Measurements from ENCODE around the gene UBTD1.
"Not testable (repeated sequence)": the region's sequence is repeated elsewhere in the genome, so short reads cannot be mapped to it uniquely, and the experiment has no call there.

The UBTD1 gene

DNA sequence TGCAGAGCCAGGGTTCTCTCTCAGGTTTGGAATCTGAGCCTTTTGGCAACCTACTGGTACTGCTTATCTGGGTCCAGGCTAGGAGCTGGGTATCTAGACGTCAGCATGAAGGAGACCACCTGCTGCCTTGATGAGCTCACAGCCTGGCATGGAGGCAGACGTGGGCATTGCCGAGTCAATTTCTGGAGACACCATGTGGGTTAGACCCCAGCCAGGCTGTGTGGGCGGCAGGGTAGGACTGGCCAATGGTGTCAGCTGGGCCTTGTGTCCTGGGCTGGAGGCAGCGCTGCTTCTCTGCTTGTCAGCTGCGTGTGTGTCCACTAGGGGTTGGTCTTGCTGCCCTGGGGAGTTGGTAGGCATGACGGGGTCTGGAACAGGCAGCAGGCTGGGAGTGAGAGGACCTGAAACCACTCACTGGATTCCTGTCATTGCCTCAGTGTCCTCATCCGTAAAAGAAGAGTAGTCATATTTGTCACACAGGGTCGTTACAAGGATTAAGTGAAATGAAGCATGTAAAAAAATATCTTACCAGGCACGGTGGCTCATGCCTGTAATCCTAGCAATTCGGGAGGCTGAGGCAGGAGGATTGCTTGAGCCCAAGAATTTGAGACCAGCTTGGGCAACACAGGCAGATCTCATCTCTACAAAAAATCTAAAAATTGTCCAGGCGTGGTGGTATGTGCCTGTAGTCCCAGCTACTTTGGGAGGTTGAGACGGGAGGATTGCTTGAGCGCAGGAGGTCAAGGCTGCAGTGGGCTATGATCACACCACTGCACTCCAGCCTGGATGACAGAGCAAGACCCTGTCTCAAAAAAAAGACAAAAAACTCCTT lies 42.2 kb downstream of the UBTD1 start:
- DNase-seq = no peak

GRCh38 chr10:97542169-97543024 lies 43.7 kb downstream of the UBTD1 start:
- DNase-seq = peak; percentile 40

DNA sequence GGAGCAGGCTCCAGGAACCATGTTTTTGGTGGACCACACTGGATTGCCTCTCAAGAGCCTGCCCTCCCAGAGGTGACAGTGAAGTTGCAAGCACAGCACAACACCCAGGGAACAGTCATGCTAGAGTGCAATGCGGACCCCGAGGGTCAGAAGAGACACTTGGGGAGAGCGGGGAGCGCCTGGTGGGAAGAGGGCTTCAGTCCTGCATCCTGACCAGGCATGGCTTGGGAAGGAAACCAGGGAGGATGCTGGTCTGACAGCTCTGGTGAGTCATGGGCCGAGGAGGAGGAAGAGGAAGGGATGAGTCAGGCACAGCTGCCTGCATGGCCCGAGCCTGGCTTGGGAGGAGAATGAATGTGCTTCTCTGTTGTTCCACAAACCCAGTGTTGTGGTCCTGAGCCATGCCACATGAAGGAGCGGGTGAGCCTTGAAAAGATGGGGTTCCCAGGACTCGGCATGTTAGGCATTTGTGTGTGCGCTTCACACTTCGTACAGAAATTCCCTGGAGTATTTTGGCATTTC lies 44.4 kb downstream of the UBTD1 start:
- DNase-seq = peak; percentile 51

- DNase-seq = no peak
Measured at GRCh38 chr10:97546456-97547270, 47.9 kb downstream of the UBTD1 start.

- no peak for DNase-seq
Measured at GRCh38 chr10:97547271-97547600, 48.5 kb downstream of the UBTD1 start.

DNA sequence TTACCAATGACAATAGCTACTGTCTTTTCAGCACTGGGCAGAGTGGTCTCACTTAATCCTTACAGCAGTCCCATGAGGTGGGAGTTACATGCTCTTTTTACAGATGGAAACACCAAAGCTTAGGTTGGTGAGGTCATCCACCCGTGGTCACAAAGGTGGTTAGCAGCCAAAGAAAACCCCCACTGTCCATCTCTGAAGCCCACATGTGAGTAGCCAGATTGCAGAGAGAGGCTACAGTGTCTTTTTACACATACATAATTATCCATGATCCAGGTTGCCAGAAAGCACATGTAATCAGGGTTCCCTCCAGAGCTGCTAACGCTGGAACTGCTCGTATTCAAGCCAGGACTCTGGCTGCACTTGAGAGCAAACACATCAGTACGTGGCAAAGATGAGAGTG lies 49.2 kb downstream of the UBTD1 start:
- DNase-seq = no peak

DNA sequence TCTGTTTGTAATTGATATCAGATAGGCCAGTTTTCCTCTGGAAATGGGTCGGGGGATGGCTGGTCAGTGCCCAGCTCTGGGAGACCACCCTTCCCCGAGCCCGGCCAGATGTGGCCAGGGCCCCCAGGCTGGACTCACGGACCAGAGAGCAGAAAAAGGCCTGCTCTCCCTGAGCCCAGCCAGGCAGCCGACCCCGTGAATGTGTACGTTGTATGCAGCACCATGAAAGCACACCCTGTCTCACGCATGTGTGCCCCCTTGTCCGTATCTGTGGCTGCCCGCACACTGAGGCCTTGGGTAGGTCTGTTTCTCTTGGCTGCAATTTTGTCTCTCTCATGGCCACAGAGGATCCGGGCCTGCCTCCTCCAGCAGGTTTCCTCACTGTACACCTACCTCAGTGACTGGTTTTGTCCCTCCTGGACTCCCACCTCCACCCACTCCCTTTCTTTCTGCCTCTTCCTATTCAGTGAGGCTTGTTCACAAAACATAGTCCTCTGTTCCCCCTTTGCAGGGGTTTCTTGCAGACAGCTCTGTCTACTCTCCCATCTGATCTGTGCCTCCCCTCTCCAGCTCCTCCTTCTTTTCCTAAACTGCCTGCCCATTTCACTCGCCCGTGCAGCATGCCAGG lies 50.2 kb downstream of the UBTD1 start:
- no peak for DNase-seq

DNA sequence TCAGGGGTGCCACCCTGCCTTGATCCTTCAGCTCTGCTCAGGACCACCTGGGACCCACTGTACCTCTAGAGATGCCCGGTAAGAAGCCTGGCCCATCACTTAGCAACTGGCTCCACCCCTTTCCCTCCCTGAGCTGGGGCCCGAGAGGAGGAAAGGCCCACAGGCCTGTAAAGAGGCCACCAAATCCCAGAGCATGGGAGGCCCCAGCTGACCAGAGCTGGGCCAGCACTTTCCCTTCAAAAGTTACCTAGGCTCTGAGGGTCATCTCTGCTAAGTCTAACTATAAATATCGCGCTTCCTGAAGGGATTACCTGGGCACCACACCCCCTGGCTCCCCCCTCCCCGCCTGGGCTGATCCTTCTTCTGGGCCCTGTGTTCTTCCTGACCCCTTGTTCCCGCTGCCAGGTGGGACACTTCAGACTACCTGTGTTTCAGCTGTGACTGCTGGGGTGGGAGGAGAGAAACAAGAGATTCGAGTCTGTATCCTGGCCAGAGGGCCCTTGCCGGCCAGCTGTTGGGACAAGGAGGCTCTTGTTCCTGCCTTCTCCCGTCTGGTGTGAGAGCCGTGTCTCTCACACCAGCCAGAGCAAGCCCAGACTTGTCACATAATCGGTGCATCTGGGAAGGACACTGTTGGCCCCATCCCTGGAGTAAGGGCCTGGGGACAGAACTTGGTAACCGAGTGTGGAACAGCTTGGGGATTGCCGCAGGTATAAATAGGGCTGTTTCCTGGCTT lies 51.0 kb downstream of the UBTD1 start:
- no peak for DNase-seq

DNA sequence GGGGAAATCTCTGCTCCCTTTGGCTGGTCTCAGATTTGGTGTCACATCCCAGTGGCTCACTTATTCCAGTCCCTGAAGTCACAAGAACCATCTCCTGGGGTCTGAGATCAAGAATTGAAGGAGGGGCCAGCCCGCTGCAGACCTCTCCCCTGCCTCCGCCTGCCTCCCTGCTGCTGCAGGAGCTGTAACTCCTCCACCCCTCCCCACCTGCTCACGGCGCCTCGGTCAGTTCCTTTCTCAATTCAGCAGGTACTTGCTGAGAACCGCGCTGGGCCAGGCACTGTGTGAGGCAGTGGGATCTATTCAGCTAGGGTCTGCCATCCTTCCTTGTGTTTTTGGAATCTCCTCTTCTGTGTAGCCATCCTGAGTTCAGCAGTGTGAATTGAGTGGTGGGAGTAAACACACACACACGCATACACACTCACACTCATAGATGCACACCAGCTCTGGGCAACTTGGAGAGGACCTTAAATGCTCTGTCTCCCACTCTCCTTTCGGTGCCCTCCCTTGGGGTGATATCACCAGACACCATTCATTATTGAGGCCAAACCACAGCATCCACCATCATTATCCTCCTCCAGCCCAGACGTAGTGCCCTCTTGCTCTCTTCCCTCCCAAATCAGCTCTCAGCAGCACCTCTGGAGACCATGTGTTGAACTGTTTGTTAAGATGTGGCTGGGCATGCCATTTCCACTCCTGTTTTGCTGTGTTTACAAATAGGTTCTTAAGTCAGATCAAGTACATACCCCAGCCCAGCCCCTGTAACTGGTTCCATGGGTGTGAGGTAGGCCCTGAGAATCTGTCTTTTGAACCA lies 51.8 kb downstream of the UBTD1 start:
- no peak for DNase-seq

DNA sequence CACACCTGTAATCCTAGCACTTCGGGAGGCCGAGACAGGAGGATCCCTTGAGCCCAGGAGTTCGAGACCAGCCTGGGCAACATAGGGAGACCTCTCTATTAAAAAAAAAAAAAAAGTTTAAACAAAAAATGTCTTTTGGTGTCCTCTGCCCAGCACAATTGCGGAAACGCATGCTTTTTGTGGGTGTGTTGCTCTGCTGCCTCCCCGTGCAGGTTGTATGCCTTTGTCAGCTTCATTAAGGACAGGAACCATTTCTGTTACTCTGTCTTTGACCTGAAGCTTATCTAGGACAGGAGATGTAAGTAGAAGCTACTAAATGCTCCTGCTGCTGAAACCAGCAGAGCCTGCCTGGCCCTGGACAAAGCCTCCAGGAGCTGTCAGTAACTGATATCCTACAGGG lies 52.5 kb downstream of the UBTD1 start:
- no peak for DNase-seq

DNA sequence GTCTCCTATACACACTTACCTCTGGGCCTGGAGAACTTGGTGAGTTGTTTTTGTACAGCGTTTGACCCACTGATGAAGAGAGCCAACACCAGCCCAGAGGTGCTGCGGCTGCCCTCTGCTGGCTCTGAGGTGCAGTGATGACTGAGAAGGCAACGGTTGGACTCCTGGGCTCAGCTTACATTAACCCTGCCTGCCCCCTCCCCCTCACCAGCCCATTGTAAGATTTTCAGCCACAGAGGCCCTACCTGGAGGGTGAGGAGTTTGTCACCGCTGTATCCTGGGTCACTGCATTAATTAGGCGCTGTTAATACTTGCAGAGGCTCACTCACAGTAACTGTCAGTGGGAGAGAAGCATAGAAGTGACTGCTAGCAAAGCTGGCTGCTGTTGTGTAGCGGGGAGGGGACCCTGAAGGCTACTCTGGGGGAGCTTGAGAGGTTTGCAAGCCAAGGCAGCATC lies 54.9 kb downstream of the UBTD1 start:
- DNase-seq = peak; percentile 68

GRCh38 chr10:97554336-97554735 lies 55.6 kb downstream of the UBTD1 start:
- not testable (repeated sequence) for DNase-seq

GRCh38 chr10:97555541-97555940 lies 56.8 kb downstream of the UBTD1 start:
- DNase-seq = not testable (repeated sequence)

DNA sequence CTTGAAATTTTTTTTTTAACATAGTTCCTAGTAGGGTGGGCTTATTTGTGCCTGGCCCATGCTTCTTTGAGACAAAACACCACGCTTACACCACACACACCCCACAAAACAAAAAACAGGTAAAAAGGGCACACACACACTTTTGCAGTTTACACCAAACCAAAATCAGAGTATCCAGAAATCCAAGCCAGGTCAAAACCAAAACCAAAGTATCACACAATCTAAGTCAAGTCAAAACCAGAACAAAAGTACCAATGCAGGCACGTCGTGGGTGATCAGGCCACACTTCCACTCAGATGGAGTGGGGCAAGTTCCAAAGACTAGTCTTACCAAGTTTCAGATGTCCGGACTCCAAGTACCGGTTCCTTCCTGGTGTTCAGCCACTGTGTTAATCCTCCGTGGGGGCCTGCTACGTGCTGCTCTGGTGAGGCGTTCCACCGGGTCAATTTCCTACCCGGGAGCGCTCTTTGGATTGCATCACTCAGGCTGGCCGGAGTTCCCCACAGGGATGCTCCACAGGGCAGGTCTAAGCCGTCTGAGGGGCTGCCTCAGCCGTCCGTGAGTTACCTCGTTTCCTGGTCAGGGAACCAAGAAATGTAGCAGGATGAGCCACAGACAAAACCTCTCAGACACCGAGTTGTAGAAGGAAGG lies 62.1 kb downstream of the UBTD1 start:
- DNase-seq = not testable (repeated sequence)

GRCh38 chr10:97561386-97562077 lies 62.8 kb downstream of the UBTD1 start:
- DNase-seq = not testable (repeated sequence)

- DNase-seq = not testable (repeated sequence)
Measured at GRCh38 chr10:97562329-97562728, 63.6 kb downstream of the UBTD1 start.

DNA sequence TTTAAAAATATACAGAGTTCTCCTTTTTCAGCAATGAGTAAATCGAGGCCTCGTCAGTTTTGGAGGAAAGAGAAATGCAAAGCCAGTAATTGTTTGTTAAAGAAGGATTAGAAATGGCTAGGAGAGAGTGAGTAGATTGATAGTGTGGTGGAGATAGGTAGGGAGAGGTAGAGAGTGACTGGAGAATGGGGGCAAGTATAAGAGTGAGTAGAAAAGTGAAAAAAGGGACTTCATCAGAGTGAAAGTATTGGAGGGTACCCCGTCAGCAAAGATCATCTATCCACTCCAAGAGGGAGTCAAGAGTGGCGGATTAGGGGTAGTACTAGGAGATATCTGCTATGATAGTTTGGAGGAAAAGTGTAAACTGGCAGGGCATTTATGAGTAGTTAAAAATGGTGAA lies 64.6 kb downstream of the UBTD1 start:
- DNase-seq = no peak

DNA sequence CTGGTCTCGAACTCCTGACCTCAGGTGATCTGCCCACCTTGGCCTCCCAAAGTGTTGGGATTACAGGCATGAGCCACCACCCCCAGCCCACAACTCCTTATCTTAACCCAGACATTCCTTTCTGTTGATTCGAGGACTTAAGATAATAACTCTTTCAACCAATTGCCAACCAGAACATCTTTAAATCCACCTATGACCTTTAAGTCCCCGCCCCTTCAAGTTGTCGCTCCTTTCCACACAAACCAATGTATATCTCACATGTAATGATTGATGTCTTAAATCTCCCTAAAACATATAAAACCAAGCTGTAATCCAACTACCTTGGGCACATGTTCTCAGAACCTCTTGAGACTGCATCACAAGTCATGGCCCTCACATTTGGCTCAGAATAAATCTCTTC lies 66.1 kb downstream of the UBTD1 start:
- no peak for DNase-seq

DNA sequence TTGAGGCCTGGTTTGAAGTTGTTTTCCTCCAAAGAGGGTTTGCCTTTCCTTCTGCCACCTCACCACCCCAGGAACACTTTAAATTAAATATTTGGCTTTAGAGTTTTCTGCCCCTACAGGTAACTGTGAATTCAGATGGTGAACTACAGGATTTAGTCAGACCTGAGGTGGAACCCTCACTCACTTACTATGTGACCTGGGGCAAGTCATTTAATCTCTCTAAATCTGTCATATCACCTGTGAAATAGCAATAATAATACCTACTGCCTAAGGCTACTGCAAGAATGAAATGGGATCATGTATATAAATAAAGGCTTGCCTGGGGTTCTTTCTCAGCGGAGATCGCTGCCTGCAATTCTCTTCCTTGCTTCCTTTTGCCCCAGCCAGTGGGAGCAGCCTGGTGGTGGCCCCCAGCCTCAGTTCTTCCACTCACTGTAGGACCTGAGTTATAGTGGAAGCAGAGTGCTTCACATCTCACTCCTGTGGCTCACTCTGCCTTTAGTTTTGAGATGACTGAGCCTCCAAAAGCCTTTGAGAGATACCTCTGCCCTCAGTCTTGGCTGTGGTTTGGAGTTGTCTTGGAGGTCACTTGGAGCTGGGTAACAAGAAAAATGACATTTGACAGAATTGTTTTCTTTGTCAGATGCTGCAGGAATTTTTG lies 67.7 kb downstream of the UBTD1 start:
- DNase-seq = no peak

Measured in stimulated activated CD4-positive, alpha-beta T cell treated with anti-CD3 and anti-CD28 coated beads, Interleukin-4, amount 100 ng/mL, for 1 hour (primary cell).